Nephron progenitor cell (in vitro differentiated cells): ENCODE measurements around the gene MTHFD1L.

Source experiments
- DNase-seq: peaks from one replicate; pipeline ENCODE4 v3.0.0; 2021
- H3K27ac Mint-ChIP-seq: 2 replicates; pipeline ENCODE4 v1.8.0; 2021; ENCODE audit warnings: mild to moderate bottlenecking, moderate library complexity, mixed read lengths
- H3K27me3 Mint-ChIP-seq: 2 replicates; pipeline ENCODE4 v1.8.0; 2021; ENCODE audit warnings: mild to moderate bottlenecking, low read depth, mixed read lengths; ENCODE audit not compliant: poor library complexity
- H3K36me3 Mint-ChIP-seq: 2 replicates; pipeline ENCODE4 v1.8.0; 2021; ENCODE audit warnings: low read depth, mixed read lengths
- H3K4me1 Mint-ChIP-seq: 2 replicates; pipeline ENCODE4 v1.8.0; 2021; ENCODE audit warnings: mixed read lengths
- H3K4me3 Mint-ChIP-seq: 2 replicates; pipeline ENCODE4 v1.8.0; 2021; ENCODE audit warnings: mild to moderate bottlenecking, moderate library complexity, mixed read lengths
- H3K9me3 Mint-ChIP-seq: 2 replicates; pipeline ENCODE4 v1.8.0; 2021; ENCODE audit warnings: mild to moderate bottlenecking, moderate library complexity, mixed read lengths
- CTCF ChIP-seq: fragments of 200-600 bp; sonication (generic); IDR thresholded peaks from 2 replicates; pipeline ENCODE4 v1.5.0; 2021; ENCODE audit warnings: antibody characterized with exemption

The MTHFD1L gene

GRCh38 chr6:151014404-151015100, 149.1 kb downstream of the MTHFD1L start:
- Mint-ChIP-seq H3K4me1 (peaks cover 14% of the 10 kb centered on the region), H3K4me3 (no peak overlapping the region), H3K36me3 (peaks cover 18% of the 10 kb centered on the region), H3K27me3 (no peaks in the 10 kb centered on the region), H3K27ac (no peak overlapping the region), H3K9me3 (no peaks in the 10 kb centered on the region)
- TF ChIP-seq CTCF: peak; percentile 100
- peak; percentile 75 for DNase-seq

- H3K4me3 Mint-ChIP-seq: no peak overlapping the region
- no peaks in the 10 kb centered on the region for H3K9me3 Mint-ChIP-seq
- peaks cover 14% of the 10 kb centered on the region for H3K36me3 Mint-ChIP-seq
- no peak for DNase-seq
- no peak overlapping the region for H3K27ac Mint-ChIP-seq
- H3K4me1 Mint-ChIP-seq: peaks cover 14% of the 10 kb centered on the region
- TF ChIP-seq CTCF: no peak
- no peaks in the 10 kb centered on the region for H3K27me3 Mint-ChIP-seq
Measured at GRCh38 chr6:151015101-151015700, 149.7 kb downstream of the MTHFD1L start.

GRCh38 chr6:151016107-151016506, 150.6 kb downstream of the MTHFD1L start:
- Mint-ChIP-seq H3K4me3 (no peak overlapping the region), H3K36me3 (peaks cover 13% of the 10 kb centered on the region), H3K9me3 (no peaks in the 10 kb centered on the region), H3K27ac (no peak overlapping the region), H3K27me3 (no peaks in the 10 kb centered on the region), H3K4me1 (peaks cover 14% of the 10 kb centered on the region)
- no peak for DNase-seq
- no peak for TF ChIP-seq CTCF

- Mint-ChIP-seq H3K9me3 (no peaks in the 10 kb centered on the region), H3K4me3 (no peak overlapping the region), H3K27me3 (no peaks in the 10 kb centered on the region), H3K4me1 (peaks cover 32% of the 10 kb centered on the region), H3K36me3 (peaks cover 13% of the 10 kb centered on the region), H3K27ac (no peak overlapping the region)
- no peak for DNase-seq
- TF ChIP-seq CTCF: no peak
Measured at GRCh38 chr6:151018046-151018445, 152.5 kb downstream of the MTHFD1L start.

- H3K9me3 Mint-ChIP-seq: no peaks in the 10 kb centered on the region
- H3K27me3 Mint-ChIP-seq: no peaks in the 10 kb centered on the region
- H3K36me3 Mint-ChIP-seq: peaks cover 17% of the 10 kb centered on the region
- no peak overlapping the region for H3K4me3 Mint-ChIP-seq
- no peak for TF ChIP-seq CTCF
- H3K4me1 Mint-ChIP-seq: peaks cover 43% of the 10 kb centered on the region
- no peak for DNase-seq
- H3K27ac Mint-ChIP-seq: no peak overlapping the region
Measured at GRCh38 chr6:151018911-151019782, 153.6 kb downstream of the MTHFD1L start.
